NB4 (cell line): ENCODE measurements around the gene GABBR2.

ENCODE experiments used
- DNase-seq: peaks from one replicate; pipeline ENCODE4 v3.0.0; 2010; ENCODE audit warnings: low read depth
- H3K4me3 ChIP-seq: one replicate; pipeline ENCODE4 v1.5.1; 2011; ENCODE audit warnings: mild to moderate bottlenecking, low read depth, low read length, moderate library complexity
- CTCF ChIP-seq: IDR thresholded peaks from one replicate; pipeline ENCODE4 v1.5.1; 2012; ENCODE audit warnings: low read depth, low read length
- MAX ChIP-seq: IDR thresholded peaks from 2 replicates; pipeline ENCODE4 v1.6.1; 2011; ENCODE audit warnings: low read depth, low read length
- MYC ChIP-seq: IDR thresholded peaks from 2 replicates; pipeline ENCODE4 v1.6.1; 2011; ENCODE audit warnings: low read depth, low read length
- POLR2A ChIP-seq: IDR thresholded peaks from 2 replicates; pipeline ENCODE4 v1.6.1; 2011; ENCODE audit warnings: mild to moderate bottlenecking; ENCODE audit not compliant: insufficient read length; ENCODE audit errors: extremely low read depth

GABBR2 gene

GRCh38 chr9:98481676-98482075 is 227.1 kb downstream of the GABBR2 start:
- DNase-seq: no peak

GRCh38 chr9:98479967-98480847 is 228.5 kb downstream of the GABBR2 start:
- no peak overlapping the region for H3K4me3 ChIP-seq
- TF ChIP-seq CTCF (no peak), MAX (no peak), MYC (no peak), POLR2A (no peak)
- DNase-seq: no peak

More at GRCh38 chr9:98481676-98482075, 227.1 kb downstream of the GABBR2 start:
- H3K4me3 ChIP-seq: no peak overlapping the region
- TF ChIP-seq MYC (no peak), MAX (no peak)

GRCh38 chr9:98479449-98479848 is 229.3 kb downstream of the GABBR2 start:
- DNase-seq: no peak
- H3K4me3 ChIP-seq: no peak overlapping the region
- TF ChIP-seq MYC (no peak), MAX (no peak), POLR2A (no peak), CTCF (no peak)

GRCh38 chr9:98477884-98478283 is 230.9 kb downstream of the GABBR2 start:
- TF ChIP-seq MAX: no peak
- no peak for TF ChIP-seq MYC
- TF ChIP-seq CTCF: no peak
- H3K4me3 ChIP-seq: no peak overlapping the region
- no peak for DNase-seq

GRCh38 chr9:98472216-98472615 is 236.5 kb downstream of the GABBR2 start:
- DNase-seq: no peak
- no peak for TF ChIP-seq MAX
- no peak for TF ChIP-seq POLR2A
- TF ChIP-seq MYC: no peak
- TF ChIP-seq CTCF: no peak
- no peak overlapping the region for H3K4me3 ChIP-seq

GRCh38 chr9:98471185-98471584 is 237.6 kb downstream of the GABBR2 start:
- peak; percentile 9 for DNase-seq
- no peak for TF ChIP-seq MYC
- no peak for TF ChIP-seq MAX
- no peak for TF ChIP-seq POLR2A
- TF ChIP-seq CTCF: no peak
- no peak overlapping the region for H3K4me3 ChIP-seq
